HCT116 (cell line): Measurements from ENCODE around the gene SUPV3L1. TPM values are rescaled to one million over a fixed set of nuclear protein-coding genes. Genes with fewer than 3 reads are reported as not detected.
A peak's percentile ranks its signal among the peaks of the same experiment; 100 is the strongest.

Experiments used
- ATAC-seq: fragments of 200-7000 bp; cut with Tn5 transposase; 2 replicates; pipeline ENCODE4 v1.9.1; 2020; ENCODE audit warnings: mild to moderate bottlenecking, moderate library complexity
- BruUV-seq: library from RNA; stranded (reverse); fragments of 400-500 nt; replicated peaks from 2 replicates; lab custom pipeline; 2021; lab: Mats Ljungman, UMichigan
- CTCF ChIA-PET: fragments of 300-600 bp; sonication (Branson Sonifier 250); formaldehyde crosslinking; loops from one replicate; lab custom pipeline; 2021; ENCODE audit warnings: antibody characterized with exemption; lab: Charles Lee
- POLR2A ChIA-PET: fragments of 300-600, 350-600 bp; sonication (Branson Sonifier 250); formaldehyde crosslinking; loops from one replicate; lab custom pipeline; 2021; ENCODE audit warnings: antibody characterized with exemption; lab: Charles Lee
- RAD21 ChIA-PET, 2 experiments: fragments of 300-600 bp; sonication (Branson Sonifier 250); formaldehyde crosslinking; loops; one replicate each; lab custom pipeline; 2023; ENCODE audit warnings: low total read pairs in 2 of 2; ENCODE audit not compliant: uncharacterized antibody in 2 of 2, unreplicated experiment in 2 of 2, low non-redundant PET in 1 of 2; lab: Charles Lee
- DNase-seq: peaks from one replicate; pipeline ENCODE4 v3.0.0-alpha.2; 2010; ENCODE audit warnings: low read depth, low spot score
- H2AFZ ChIP-seq: fragments of 200-600 bp; shearing (Covaris generic), sonication (generic); 2 replicates; pipeline ENCODE4 v1.6.1; 2017; ENCODE audit warnings: low read depth, mixed run types, mixed read lengths, antibody characterized with exemption, low read length; ENCODE audit not compliant: poor library complexity, severe bottlenecking
- H3K27ac ChIP-seq: 2 replicates; pipeline ENCODE4 v1.5.1; 2012; ENCODE audit warnings: low read depth, low read length
- H3K27me3 ChIP-seq: fragments of 200-600 bp; sonication (generic); 2 replicates; pipeline ENCODE4 v1.6.1; 2016; ENCODE audit warnings: mixed run types, low read length, mixed read lengths; ENCODE audit not compliant: insufficient read depth
- H3K36me3 ChIP-seq, 2 experiments: fragments of 200-500 bp in 1 of 2; fragments of 200-600 bp in 1 of 2; sonication (Bioruptor generic) in 1 of 2; sonication (generic) in 1 of 2; 2 replicates each; pipeline versions ENCODE4 v1.5.1 to v1.6.1; 2014 to 2016; ENCODE audit warnings: low read length in 2 of 2, inconsistent platforms in 1 of 2, mixed read lengths in 1 of 2, mixed run types in 1 of 2; ENCODE audit not compliant: insufficient read depth in 2 of 2, control insufficient read depth in 1 of 2
- H3K4me1 ChIP-seq, 2 experiments: fragments of 200-600 bp in 1 of 2; sonication (generic) in 1 of 2; 2 replicates each; pipeline versions ENCODE4 v1.5.1 to v1.6.1; 2012 to 2017; ENCODE audit warnings: low read length in 2 of 2, inconsistent platforms in 1 of 2, mild to moderate bottlenecking in 1 of 2, mixed read lengths in 1 of 2, mixed run types in 1 of 2, moderate library complexity in 1 of 2; ENCODE audit not compliant: insufficient read depth in 2 of 2, control insufficient read depth in 1 of 2
- H3K4me2 ChIP-seq: fragments of 200-600 bp; sonication (generic); 2 replicates; pipeline ENCODE4 v1.6.1; 2017; ENCODE audit warnings: mixed run types, low read length, mixed read lengths
- H3K4me3 ChIP-seq, 2 experiments: fragments of 200-600 bp in 1 of 2; sonication (generic) in 1 of 2; replicated peaks in 1 of 2; 2 replicates each; pipeline ENCODE4 v1.5.1; 2011 to 2016; ENCODE audit warnings: low read length in 2 of 2, control low read depth in 1 of 2, low read depth in 1 of 2, mild to moderate bottlenecking in 1 of 2, mixed read lengths in 1 of 2, mixed run types in 1 of 2
- H3K79me2 ChIP-seq: fragments of 200-600 bp; sonication (generic); 2 replicates; pipeline ENCODE4 v1.6.1; 2017; ENCODE audit warnings: mild to moderate bottlenecking, mixed run types, low read length, moderate library complexity, mixed read lengths; ENCODE audit not compliant: insufficient read depth
- H3K9ac ChIP-seq: fragments of 200-600 bp; sonication (generic); 2 replicates; pipeline ENCODE4 v1.6.1; 2016; ENCODE audit warnings: low read length, mixed read lengths
- H3K9me2 ChIP-seq: fragments of 200-600 bp; sonication (generic), shearing (Covaris generic); 2 replicates; pipeline ENCODE4 v1.6.1; 2017; ENCODE audit warnings: mixed run types, mild to moderate bottlenecking, moderate library complexity; ENCODE audit not compliant: insufficient read depth
- H3K9me3 ChIP-seq, 2 experiments: fragments of 200-500 bp in 1 of 2; fragments of 200-600 bp in 1 of 2; sonication (Bioruptor generic) in 1 of 2; sonication (generic) in 1 of 2; 2 replicates each; pipeline ENCODE4 v1.6.1; 2014 to 2017; ENCODE audit warnings: low read length in 2 of 2, mixed read lengths in 2 of 2, inconsistent platforms in 1 of 2, low read depth in 1 of 2, mild to moderate bottlenecking in 1 of 2, mixed run types in 1 of 2, moderate library complexity in 1 of 2; ENCODE audit not compliant: control insufficient read depth in 1 of 2, insufficient read depth in 1 of 2
- H4K20me1 ChIP-seq: fragments of 200-600 bp; sonication (generic), shearing (Covaris generic); 2 replicates; pipeline ENCODE4 v1.6.1; 2017; ENCODE audit warnings: mixed run types, mild to moderate bottlenecking, moderate library complexity; ENCODE audit not compliant: insufficient read depth
- CBX3 ChIP-seq: IDR thresholded peaks from 2 replicates; pipeline ENCODE4 v1.6.1; 2012; ENCODE audit warnings: low read depth
- CEBPB ChIP-seq: IDR thresholded peaks from 2 replicates; pipeline ENCODE4 v1.6.1; 2012; ENCODE audit warnings: low read depth
- EZH2 ChIP-seq: fragments of 200-600 bp; sonication (generic); IDR thresholded peaks from 2 replicates; pipeline ENCODE4 v1.6.1; 2017; ENCODE audit warnings: antibody characterized with exemption, mixed run types
- EZH2phosphoT487 ChIP-seq: fragments of 200-600 bp; IDR thresholded peaks from 2 replicates; pipeline ENCODE4 v1.6.1; 2018; ENCODE audit warnings: antibody characterized with exemption, borderline replicate concordance
- FOSL1 ChIP-seq: IDR thresholded peaks from 2 replicates; pipeline ENCODE4 v1.6.1; 2012; ENCODE audit warnings: low read depth
- JUND ChIP-seq: IDR thresholded peaks from 2 replicates; pipeline ENCODE4 v1.6.1; 2012
- POLR2A ChIP-seq: IDR thresholded peaks from 2 replicates; pipeline ENCODE4 v1.7.0; 2011; ENCODE audit warnings: borderline replicate concordance; ENCODE audit not compliant: insufficient read depth, insufficient read length; ENCODE audit errors: extremely low read depth
- SRF ChIP-seq: IDR thresholded peaks from 2 replicates; pipeline ENCODE4 v1.6.1; 2012; ENCODE audit warnings: low read depth
- YY1 ChIP-seq: IDR thresholded peaks from 2 replicates; pipeline ENCODE4 v1.6.1; 2011; ENCODE audit warnings: low read length, low read depth, moderate library complexity, mild to moderate bottlenecking; ENCODE audit not compliant: insufficient replicate concordance; ENCODE audit errors: extremely low read depth
- ZFX ChIP-seq: fragments of 450-650 bp; IDR thresholded peaks from 2 replicates; pipeline ENCODE4 v1.6.1; 2017
- ZNF274 ChIP-seq: fragments of 200-500 bp; sonication (Bioruptor generic); IDR thresholded peaks from 2 replicates; pipeline ENCODE4 v1.6.1; 2014; ENCODE audit warnings: mild to moderate bottlenecking, low read depth, low read length, inconsistent platforms
- intact Hi-C: fragments of 100-400 bp; cut with micrococcal nuclease; formaldehyde crosslinking; loops from 2 replicates; pipeline ENCODE4 v1.10.0; 2022
- total RNA-seq: library from RNA; stranded (reverse); gene quantifications from one replicate; pipeline ENCODE4 v1.2.1, GENCODE V29; 2021; ENCODE audit not compliant: unreplicated experiment
- TF ChIP-seq, protein P1 (sequence below): IDR thresholded peaks from 2 replicates; pipeline ENCODE4 v1.6.1; 2012
- TF ChIP-seq, protein P2 (sequence below): IDR thresholded peaks from 2 replicates; pipeline ENCODE4 v1.6.1; 2012; ENCODE audit warnings: low read depth
- TF ChIP-seq, protein P3 (sequence below): IDR thresholded peaks from 2 replicates; pipeline ENCODE4 v1.6.1; 2011; ENCODE audit warnings: mild to moderate bottlenecking, low read length, moderate library complexity; ENCODE audit not compliant: insufficient replicate concordance; ENCODE audit errors: extremely low read depth

SUPV3L1 gene
- total RNA-seq, 1 experiment from 2014 or later: 59.7 TPM

DNA sequence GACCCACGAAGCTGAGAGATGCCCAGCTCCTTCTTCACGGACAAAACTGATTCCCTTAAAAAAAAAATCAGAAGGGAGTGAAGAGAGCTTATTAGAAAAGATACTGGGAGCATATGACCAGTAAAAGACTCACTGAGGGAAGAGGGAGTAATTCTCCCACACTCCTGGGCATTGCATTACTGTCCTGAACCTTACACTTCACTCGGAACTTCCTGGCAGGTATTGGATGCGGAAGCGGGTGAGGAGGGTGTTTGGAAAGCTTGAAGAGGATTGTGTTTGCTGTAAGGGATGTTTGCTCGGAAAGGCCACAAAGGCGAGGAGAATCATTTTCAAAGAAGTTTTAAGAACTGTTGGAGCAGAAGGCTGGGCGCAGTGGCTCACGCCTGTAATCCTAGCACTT is 40.5 kb downstream of the SUPV3L1 start (continued):
- TF ChIP-seq FOSL1 (no peak), YY1 (no peak), POLR2A (no peak), ZFX (no peak)
- TF ChIP-seq, protein P1, sequence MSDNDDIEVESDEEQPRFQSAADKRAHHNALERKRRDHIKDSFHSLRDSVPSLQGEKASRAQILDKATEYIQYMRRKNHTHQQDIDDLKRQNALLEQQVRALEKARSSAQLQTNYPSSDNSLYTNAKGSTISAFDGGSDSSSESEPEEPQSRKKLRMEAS: no peak

DNA sequence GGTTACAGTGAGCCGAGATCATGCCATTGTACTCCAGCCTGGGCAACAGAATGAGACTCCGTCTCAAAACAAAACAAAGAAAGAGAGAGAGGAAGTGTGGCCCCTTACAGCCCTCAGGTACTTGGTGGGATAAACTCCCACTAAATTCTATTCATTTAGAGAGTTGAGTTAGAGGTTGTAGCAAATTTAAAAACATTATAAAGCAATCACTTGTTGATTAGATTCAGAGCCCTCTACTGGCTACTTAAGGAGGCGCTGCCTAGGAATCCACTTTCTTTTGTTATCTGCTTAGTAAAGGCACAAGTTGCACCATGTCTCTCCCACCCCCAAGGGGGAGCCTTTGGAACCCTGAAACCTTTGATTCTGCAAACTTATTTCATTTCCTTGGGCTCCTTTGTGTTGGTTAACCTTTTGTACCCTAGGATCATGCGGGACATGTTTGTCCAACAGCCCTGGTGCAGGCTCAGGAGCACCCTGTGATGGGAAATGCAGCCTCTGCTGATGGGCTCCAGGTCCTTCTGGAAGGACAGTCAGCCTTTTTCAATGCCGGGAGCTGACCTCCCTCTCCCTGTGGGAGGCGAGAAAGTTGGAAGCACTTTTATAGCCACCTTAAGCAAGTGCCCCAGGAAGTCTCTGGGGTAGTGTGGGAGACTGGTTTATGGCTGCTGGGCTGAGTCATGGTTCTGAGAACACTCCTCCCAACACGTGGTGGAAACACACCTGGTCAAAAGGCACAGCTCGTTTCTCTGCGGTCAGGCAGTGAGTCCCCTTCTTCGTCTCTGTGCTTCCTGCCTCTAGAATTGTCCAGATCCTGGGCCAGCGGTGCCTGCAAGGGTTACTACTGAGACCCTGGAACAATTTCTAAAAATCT is 42.4 kb downstream of the SUPV3L1 start:
- H4K20me1 ChIP-seq: no peaks in the 10 kb centered on the region
- ChIA-PET CTCF (interaction anchor here (0.7 to 0.8 kb wide), 2 partner anchors 10 to 97 kb away, joined by 3 read pairs; no protein-coding TSS in a partner anchor), RAD21 (no interaction called here), POLR2A (interaction anchor here (0.7 to 1.5 kb wide), 4 partner anchors 9 to 170 kb away, joined by 3 to 5 read pairs (median 4); no protein-coding TSS in a partner anchor)
- peaks cover 45 to 69% of the 10 kb centered on the region in 2 experiments for H3K4me1 ChIP-seq
- H3K9me2 ChIP-seq: no peaks in the 10 kb centered on the region
- H2AFZ ChIP-seq: peak overlapping the region; percentile 64
- ATAC-seq: peak; percentile 88
- H3K4me2 ChIP-seq: peak overlapping the region; percentile 76
- peak overlapping the region; percentile 8 to 40; a peak in 3 of 4 replicates for H3K4me3 ChIP-seq
- H3K27ac ChIP-seq: peak overlapping the region; percentile 89
- H3K9me3 ChIP-seq: no peaks in the 10 kb centered on the region
- no peaks in the 10 kb centered on the region for H3K27me3 ChIP-seq
- TSS peak; percentile 96 for BruUV-seq
- peak; percentile 83 for DNase-seq
- H3K36me3 ChIP-seq: no peaks in the 10 kb centered on the region
- H3K79me2 ChIP-seq: no peaks in the 10 kb centered on the region
- intact Hi-C loops: no loop called here
- H3K9ac ChIP-seq: peak overlapping the region; percentile 52
- no peak for TF ChIP-seq SRF
- TF ChIP-seq, protein P2, sequence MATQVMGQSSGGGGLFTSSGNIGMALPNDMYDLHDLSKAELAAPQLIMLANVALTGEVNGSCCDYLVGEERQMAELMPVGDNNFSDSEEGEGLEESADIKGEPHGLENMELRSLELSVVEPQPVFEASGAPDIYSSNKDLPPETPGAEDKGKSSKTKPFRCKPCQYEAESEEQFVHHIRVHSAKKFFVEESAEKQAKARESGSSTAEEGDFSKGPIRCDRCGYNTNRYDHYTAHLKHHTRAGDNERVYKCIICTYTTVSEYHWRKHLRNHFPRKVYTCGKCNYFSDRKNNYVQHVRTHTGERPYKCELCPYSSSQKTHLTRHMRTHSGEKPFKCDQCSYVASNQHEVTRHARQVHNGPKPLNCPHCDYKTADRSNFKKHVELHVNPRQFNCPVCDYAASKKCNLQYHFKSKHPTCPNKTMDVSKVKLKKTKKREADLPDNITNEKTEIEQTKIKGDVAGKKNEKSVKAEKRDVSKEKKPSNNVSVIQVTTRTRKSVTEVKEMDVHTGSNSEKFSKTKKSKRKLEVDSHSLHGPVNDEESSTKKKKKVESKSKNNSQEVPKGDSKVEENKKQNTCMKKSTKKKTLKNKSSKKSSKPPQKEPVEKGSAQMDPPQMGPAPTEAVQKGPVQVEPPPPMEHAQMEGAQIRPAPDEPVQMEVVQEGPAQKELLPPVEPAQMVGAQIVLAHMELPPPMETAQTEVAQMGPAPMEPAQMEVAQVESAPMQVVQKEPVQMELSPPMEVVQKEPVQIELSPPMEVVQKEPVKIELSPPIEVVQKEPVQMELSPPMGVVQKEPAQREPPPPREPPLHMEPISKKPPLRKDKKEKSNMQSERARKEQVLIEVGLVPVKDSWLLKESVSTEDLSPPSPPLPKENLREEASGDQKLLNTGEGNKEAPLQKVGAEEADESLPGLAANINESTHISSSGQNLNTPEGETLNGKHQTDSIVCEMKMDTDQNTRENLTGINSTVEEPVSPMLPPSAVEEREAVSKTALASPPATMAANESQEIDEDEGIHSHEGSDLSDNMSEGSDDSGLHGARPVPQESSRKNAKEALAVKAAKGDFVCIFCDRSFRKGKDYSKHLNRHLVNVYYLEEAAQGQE: no peak
- TF ChIP-seq CBX3: peak; percentile 77; the same call in 1 of the 2 replicates
- peak; percentile 57 for TF ChIP-seq POLR2A
- TF ChIP-seq, protein P1: peak; percentile 98
- TF ChIP-seq EZH2phosphoT487: no peak
- TF ChIP-seq, protein P3, sequence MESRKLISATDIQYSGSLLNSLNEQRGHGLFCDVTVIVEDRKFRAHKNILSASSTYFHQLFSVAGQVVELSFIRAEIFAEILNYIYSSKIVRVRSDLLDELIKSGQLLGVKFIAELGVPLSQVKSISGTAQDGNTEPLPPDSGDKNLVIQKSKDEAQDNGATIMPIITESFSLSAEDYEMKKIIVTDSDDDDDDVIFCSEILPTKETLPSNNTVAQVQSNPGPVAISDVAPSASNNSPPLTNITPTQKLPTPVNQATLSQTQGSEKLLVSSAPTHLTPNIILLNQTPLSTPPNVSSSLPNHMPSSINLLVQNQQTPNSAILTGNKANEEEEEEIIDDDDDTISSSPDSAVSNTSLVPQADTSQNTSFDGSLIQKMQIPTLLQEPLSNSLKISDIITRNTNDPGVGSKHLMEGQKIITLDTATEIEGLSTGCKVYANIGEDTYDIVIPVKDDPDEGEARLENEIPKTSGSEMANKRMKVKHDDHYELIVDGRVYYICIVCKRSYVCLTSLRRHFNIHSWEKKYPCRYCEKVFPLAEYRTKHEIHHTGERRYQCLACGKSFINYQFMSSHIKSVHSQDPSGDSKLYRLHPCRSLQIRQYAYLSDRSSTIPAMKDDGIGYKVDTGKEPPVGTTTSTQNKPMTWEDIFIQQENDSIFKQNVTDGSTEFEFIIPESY: no peak
- 0 out of 2 replicates have a peak, but pooled peaks have one; percentile 39 for TF ChIP-seq CEBPB
- TF ChIP-seq JUND: peak; percentile 74
- no peak for TF ChIP-seq ZNF274
- no peak for TF ChIP-seq EZH2
- no peak for TF ChIP-seq ZFX
